OCI-LY1 (cell line): ENCODE data around the gene SLC22A9.
"Not testable (repeated sequence)": the region's sequence is repeated elsewhere in the genome, so short reads cannot be mapped to it uniquely, and the experiment has no call there.

Experiments used
- H2AFZ ChIP-seq: fragments of 200-600 bp; sonication (generic), shearing (Covaris generic); 2 replicates; pipeline ENCODE4 v1.6.0; 2014; ENCODE audit warnings: antibody characterized with exemption, mild to moderate bottlenecking, low read length
- H3F3A ChIP-seq: fragments of 200-600 bp; sonication (generic), shearing (Covaris generic); 2 replicates; pipeline ENCODE4 v1.6.0; 2014; ENCODE audit warnings: mild to moderate bottlenecking, antibody characterized with exemption, low read length, moderate library complexity; ENCODE audit not compliant: insufficient read depth
- H3K27ac ChIP-seq: fragments of 200-600 bp; sonication (generic); 2 replicates; pipeline ENCODE4 v1.5.1; 2014; ENCODE audit warnings: low read length, mixed run types, mild to moderate bottlenecking, low read depth; ENCODE audit not compliant: poor library complexity, severe bottlenecking
- H3K27me3 ChIP-seq: fragments of 200-600 bp; sonication (generic); 2 replicates; pipeline ENCODE4 v1.6.0; 2014; ENCODE audit warnings: antibody characterized with exemption, mild to moderate bottlenecking, low read length, moderate library complexity; ENCODE audit not compliant: insufficient read depth
- H3K36me3 ChIP-seq: fragments of 200-600 bp; sonication (generic); 2 replicates; pipeline ENCODE4 v1.6.1; 2014; ENCODE audit warnings: mild to moderate bottlenecking, antibody characterized with exemption, low read length, moderate library complexity, mixed read lengths; ENCODE audit not compliant: insufficient read depth
- H3K4me1 ChIP-seq: fragments of 200-600 bp; sonication (generic); 2 replicates; pipeline ENCODE4 v1.5.1; 2014; ENCODE audit warnings: mild to moderate bottlenecking, low read length, moderate library complexity; ENCODE audit not compliant: insufficient read depth, severe bottlenecking
- H3K4me2 ChIP-seq: fragments of 200-600 bp; sonication (generic), shearing (Covaris generic); 2 replicates; pipeline ENCODE4 v1.6.1; 2014; ENCODE audit warnings: low read length
- H3K4me3 ChIP-seq: fragments of 200-600 bp; sonication (generic); 2 replicates; pipeline ENCODE4 v1.5.1; 2014; ENCODE audit warnings: low read length, low read depth, mild to moderate bottlenecking, mixed read lengths; ENCODE audit not compliant: poor library complexity, severe bottlenecking
- H3K79me2 ChIP-seq: fragments of 200-600 bp; shearing (Covaris generic); 2 replicates; pipeline ENCODE4 v1.6.1; 2016; ENCODE audit warnings: mixed run types, low read length, mixed read lengths; ENCODE audit not compliant: insufficient read depth
- H3K9ac ChIP-seq: fragments of 200-600 bp; sonication (generic), shearing (Covaris generic); 2 replicates; pipeline ENCODE4 v1.6.1; 2014; ENCODE audit warnings: mild to moderate bottlenecking, low read length, mixed read lengths
- H3K9me2 ChIP-seq: fragments of 200-600 bp; sonication (generic), shearing (Covaris generic); 2 replicates; pipeline ENCODE4 v1.6.1; 2014; ENCODE audit warnings: low read depth, mild to moderate bottlenecking, low read length, mixed read lengths
- H3K9me3 ChIP-seq: fragments of 200-600 bp; shearing (Covaris generic); 2 replicates; pipeline ENCODE4 v1.6.1; 2014; ENCODE audit warnings: low read length, mixed read lengths
- H4K20me1 ChIP-seq: fragments of 200-600 bp; sonication (generic), shearing (Covaris generic); 2 replicates; pipeline ENCODE4 v1.6.0; 2016; ENCODE audit warnings: mild to moderate bottlenecking, low read length; ENCODE audit not compliant: insufficient read depth
- CTCF ChIP-seq: fragments of 200-600 bp; sonication (generic), shearing (Covaris generic); IDR thresholded peaks from 2 replicates; pipeline ENCODE4 v1.5.1; 2017; ENCODE audit warnings: mild to moderate bottlenecking, antibody characterized with exemption, low read length, moderate library complexity, mixed read lengths
- EZH2 ChIP-seq: fragments of 200-600 bp; sonication (generic), shearing (Covaris generic); IDR thresholded peaks from 2 replicates; pipeline ENCODE4 v1.8.0; 2017; ENCODE audit warnings: borderline replicate concordance, mixed run types, mild to moderate bottlenecking, antibody characterized with exemption, low read length, moderate library complexity, mixed read lengths

SLC22A9 gene

GRCh38 chr11:63369165-63369970 lies at the start of gene SLC22A9:
Gene SLC22A9 (plus strand): TSS chr11:63369785. CDS start chr11:63370057, 272 bp downstream.
- no peaks in the 10 kb centered on the region for H4K20me1 ChIP-seq
- H3K27me3 ChIP-seq = no peaks in the 10 kb centered on the region
- H3K9ac ChIP-seq = no peak within 1 kb of the TSS
- H3K36me3 ChIP-seq = no peaks in the 10 kb centered on the region
- H3K27ac ChIP-seq = no peak within 1 kb of the TSS
- H3K4me1 ChIP-seq = no peaks in the 10 kb centered on the region
- H3K4me3 ChIP-seq = no peak within 1 kb of the TSS
- no peak within 1 kb of the TSS for H3K4me2 ChIP-seq
- H2AFZ ChIP-seq = no peak within 1 kb of the TSS
- H3K9me2 ChIP-seq = no peaks in the 10 kb centered on the region
- no peaks in the 10 kb centered on the region for H3K9me3 ChIP-seq
- H3K79me2 ChIP-seq = no peaks in the 10 kb centered on the region
- H3F3A ChIP-seq = no peaks in the 10 kb centered on the region
- TF ChIP-seq EZH2 (no peak), CTCF (no peak)

- no peak overlapping the region for H3K27ac ChIP-seq
- H3K9me3 ChIP-seq = no peaks in the 10 kb centered on the region
- no peak overlapping the region for H3K4me3 ChIP-seq
- H4K20me1 ChIP-seq = no peaks in the 10 kb centered on the region
- H3F3A ChIP-seq = no peaks in the 10 kb centered on the region
- H3K27me3 ChIP-seq = no peaks in the 10 kb centered on the region
- no peak overlapping the region for H3K9ac ChIP-seq
- no peaks in the 10 kb centered on the region for H3K79me2 ChIP-seq
- H3K4me1 ChIP-seq = no peaks in the 10 kb centered on the region
- no peaks in the 10 kb centered on the region for H3K36me3 ChIP-seq
- no peaks in the 10 kb centered on the region for H3K9me2 ChIP-seq
- TF ChIP-seq EZH2 (no peak), CTCF (no peak)
- no peak overlapping the region for H2AFZ ChIP-seq
- no peak overlapping the region for H3K4me2 ChIP-seq
Measured at GRCh38 chr11:63321723-63322122, 47.9 kb upstream of the SLC22A9 start.

DNA sequence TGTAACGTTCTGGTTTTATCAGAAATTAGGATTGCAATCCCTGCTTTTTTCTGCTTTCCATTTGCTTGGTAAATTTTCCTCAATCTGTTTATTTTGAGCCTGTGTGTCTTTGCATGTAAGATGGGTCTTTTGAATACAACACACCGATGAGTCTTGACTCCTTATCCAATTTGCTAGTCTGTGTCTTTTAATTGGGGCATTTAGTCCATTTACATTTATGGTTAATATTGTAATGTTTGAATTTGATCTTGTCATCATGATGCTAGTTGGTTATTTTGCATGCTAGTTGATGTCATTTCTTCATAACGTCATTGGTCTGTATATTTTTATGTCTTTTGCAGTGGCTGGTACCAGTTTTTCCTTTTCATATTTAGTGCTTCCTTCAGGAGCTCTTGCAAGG lies 34.5 kb upstream of the SLC22A9 start:
- H3K4me2 ChIP-seq, H3K9me3 ChIP-seq, H3F3A ChIP-seq: not testable (repeated sequence)

GRCh38 chr11:63337070-63337469 lies 32.5 kb upstream of the SLC22A9 start:
- Histone ChIP-seq H3K4me1 (no peaks in the 10 kb centered on the region), H3K9me2 (no peaks in the 10 kb centered on the region), H3K79me2 (no peaks in the 10 kb centered on the region), H3F3A (no peaks in the 10 kb centered on the region), H3K27ac (no peak overlapping the region), H3K36me3 (no peaks in the 10 kb centered on the region), H2AFZ (no peak overlapping the region), H3K9ac (no peak overlapping the region), H3K9me3 (no peaks in the 10 kb centered on the region), H3K27me3 (no peaks in the 10 kb centered on the region), H4K20me1 (no peaks in the 10 kb centered on the region), H3K4me3 (no peak overlapping the region), H3K4me2 (no peak overlapping the region)
- TF ChIP-seq CTCF = no peak
- no peak for TF ChIP-seq EZH2

More for the DNA sequence above, 34.5 kb upstream of the SLC22A9 start:
- not testable (repeated sequence) for H4K20me1 ChIP-seq, H3K36me3 ChIP-seq, H3K79me2 ChIP-seq, H2AFZ ChIP-seq, H3K27ac ChIP-seq, H3K27me3 ChIP-seq, H3K4me1 ChIP-seq, H3K4me3 ChIP-seq, H3K9me2 ChIP-seq, H3K9ac ChIP-seq
